UCSD-AML1 (cell line): Measurements from ENCODE around the gene DOCK2.
"Not testable (repeated sequence)": the region's sequence is repeated elsewhere in the genome, so short reads cannot be mapped to it uniquely, and the experiment has no call there.

Source experiments
- DNase-seq: peaks from one replicate; lab custom pipeline; 2025; ENCODE audit not compliant: unreplicated experiment; lab: John Stamatoyannopoulos, UW

Gene DOCK2

GRCh38 chr5:169637085-169637548, at the start of gene DOCK2:
TSS of gene DOCK2 (plus strand) at chr5:169637275. CDS start at chr5:169637327, 52 bp downstream.
- DNase-seq = peak; percentile 84

- no peak for DNase-seq
Measured at GRCh38 chr5:169590602-169591001, 46.5 kb upstream of the DOCK2 start.

- no peak for DNase-seq
Measured at GRCh38 chr5:169591636-169592035, 45.4 kb upstream of the DOCK2 start.

- DNase-seq = no peak
Measured at GRCh38 chr5:169592937-169593650, 44.0 kb upstream of the DOCK2 start.

- DNase-seq = no peak
Measured at GRCh38 chr5:169595172-169595820, 41.8 kb upstream of the DOCK2 start.

GRCh38 chr5:169599451-169599850, 37.6 kb upstream of the DOCK2 start:
- DNase-seq = no peak

- DNase-seq = no peak
Measured at GRCh38 chr5:169602535-169602934, 34.5 kb upstream of the DOCK2 start.

GRCh38 chr5:169606279-169606678, 30.8 kb upstream of the DOCK2 start:
- DNase-seq = no peak

GRCh38 chr5:169607882-169608281, 29.2 kb upstream of the DOCK2 start:
- no peak for DNase-seq

GRCh38 chr5:169609716-169610115, 27.4 kb upstream of the DOCK2 start:
- no peak for DNase-seq

- DNase-seq = no peak
Measured at GRCh38 chr5:169610606-169611005, 26.5 kb upstream of the DOCK2 start.

- no peak for DNase-seq
Measured at GRCh38 chr5:169615561-169615960, 21.5 kb upstream of the DOCK2 start.

GRCh38 chr5:169624307-169624706, 12.8 kb upstream of the DOCK2 start:
- not testable (repeated sequence) for DNase-seq

GRCh38 chr5:169626779-169627178, 10.3 kb upstream of the DOCK2 start:
- DNase-seq = no peak

- no peak for DNase-seq
Measured at GRCh38 chr5:169627551-169627950, 9.5 kb upstream of the DOCK2 start.

- DNase-seq = no peak
Measured at GRCh38 chr5:169628892-169629291, 8.2 kb upstream of the DOCK2 start.

GRCh38 chr5:169629847-169630548, 7.1 kb upstream of the DOCK2 start:
- no peak for DNase-seq

- DNase-seq = no peak
Measured at GRCh38 chr5:169631360-169631759, 5.7 kb upstream of the DOCK2 start.

- no peak for DNase-seq
Measured at GRCh38 chr5:169632946-169633345, 4.1 kb upstream of the DOCK2 start.

GRCh38 chr5:169634606-169635005, 2.5 kb upstream of the DOCK2 start:
- no peak for DNase-seq

GRCh38 chr5:169635936-169636335, 1.1 kb upstream of the DOCK2 start:
- DNase-seq = no peak
